IPS-11a (cell line): ENCODE measurements around the gene RAD18.

ENCODE experiments used
- H3K4me3 ChIP-seq: one replicate; pipeline ENCODE4 v1.5.1; 2013; ENCODE audit warnings: low read depth, low read length, control low read depth

Gene RAD18

GRCh38 chr3:8838234-8838633, 125.0 kb downstream of the RAD18 start:
- H3K4me3 ChIP-seq, result no peak overlapping the region

DNA sequence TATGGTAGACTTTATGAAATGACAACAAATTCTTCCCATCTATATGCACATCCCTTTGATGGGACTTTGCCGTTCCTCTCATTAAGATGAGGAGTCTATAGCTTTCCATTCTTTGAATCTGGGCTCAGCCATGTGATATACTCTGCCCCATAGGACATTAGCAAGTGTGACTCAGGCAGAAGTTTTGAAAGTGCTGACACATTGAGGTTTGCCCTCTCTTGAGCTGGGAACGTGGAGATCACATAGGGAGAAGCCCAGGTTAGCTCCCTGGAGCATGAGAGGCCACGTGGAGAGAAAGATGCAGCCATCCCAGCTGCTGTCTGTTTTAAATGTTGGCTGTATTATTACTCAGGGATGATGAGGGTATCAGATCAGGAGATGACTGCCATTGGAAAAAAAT, 126.1 kb downstream of the RAD18 start:
- no peak overlapping the region for H3K4me3 ChIP-seq

- no peak overlapping the region for H3K4me3 ChIP-seq
Observed at GRCh38 chr3:8836096-8836495, 127.2 kb downstream of the RAD18 start.

GRCh38 chr3:8835385-8835784, 127.9 kb downstream of the RAD18 start:
- no peak overlapping the region for H3K4me3 ChIP-seq

DNA sequence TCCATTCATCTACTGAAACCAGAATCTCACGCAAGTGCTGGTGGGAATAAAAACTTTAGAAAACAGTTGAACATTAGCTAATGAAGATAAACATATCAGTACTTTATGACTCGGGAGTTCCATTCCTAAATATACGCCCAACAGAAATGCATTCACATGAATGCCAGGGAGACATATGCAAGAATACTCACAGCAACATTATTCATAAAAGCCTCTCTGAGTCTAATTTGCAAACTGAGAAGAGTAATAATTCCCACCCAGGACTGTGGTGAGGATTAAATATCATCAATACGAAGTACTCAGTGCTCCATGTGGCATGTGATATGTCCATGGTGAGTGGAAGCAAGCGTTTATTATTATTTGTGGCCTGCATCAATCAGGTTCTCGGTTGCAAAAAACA, 128.3 kb downstream of the RAD18 start:
- no peak overlapping the region for H3K4me3 ChIP-seq

DNA sequence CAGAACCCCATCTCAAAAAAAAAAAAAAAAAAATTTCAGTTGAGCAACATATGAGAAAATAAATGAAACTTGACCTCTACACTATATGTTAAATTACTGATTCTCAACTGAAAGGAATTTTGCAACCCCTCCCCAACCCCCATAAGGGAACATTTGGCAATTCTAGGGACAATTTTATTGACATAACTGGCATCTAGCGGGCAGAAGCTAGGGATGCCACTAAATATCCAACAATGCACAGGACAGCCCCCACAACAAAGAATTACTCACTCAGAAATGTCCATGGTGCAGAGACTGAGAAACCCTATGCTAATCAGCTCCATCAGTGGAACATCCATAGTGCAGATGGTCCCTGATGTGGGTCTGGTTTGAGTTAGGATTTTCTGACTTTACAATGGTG, 135.6 kb downstream of the RAD18 start:
- no peak overlapping the region for H3K4me3 ChIP-seq
